ENCODE results near the gene SLC10A7.

- TF ChIP-seq, protein P1, sequence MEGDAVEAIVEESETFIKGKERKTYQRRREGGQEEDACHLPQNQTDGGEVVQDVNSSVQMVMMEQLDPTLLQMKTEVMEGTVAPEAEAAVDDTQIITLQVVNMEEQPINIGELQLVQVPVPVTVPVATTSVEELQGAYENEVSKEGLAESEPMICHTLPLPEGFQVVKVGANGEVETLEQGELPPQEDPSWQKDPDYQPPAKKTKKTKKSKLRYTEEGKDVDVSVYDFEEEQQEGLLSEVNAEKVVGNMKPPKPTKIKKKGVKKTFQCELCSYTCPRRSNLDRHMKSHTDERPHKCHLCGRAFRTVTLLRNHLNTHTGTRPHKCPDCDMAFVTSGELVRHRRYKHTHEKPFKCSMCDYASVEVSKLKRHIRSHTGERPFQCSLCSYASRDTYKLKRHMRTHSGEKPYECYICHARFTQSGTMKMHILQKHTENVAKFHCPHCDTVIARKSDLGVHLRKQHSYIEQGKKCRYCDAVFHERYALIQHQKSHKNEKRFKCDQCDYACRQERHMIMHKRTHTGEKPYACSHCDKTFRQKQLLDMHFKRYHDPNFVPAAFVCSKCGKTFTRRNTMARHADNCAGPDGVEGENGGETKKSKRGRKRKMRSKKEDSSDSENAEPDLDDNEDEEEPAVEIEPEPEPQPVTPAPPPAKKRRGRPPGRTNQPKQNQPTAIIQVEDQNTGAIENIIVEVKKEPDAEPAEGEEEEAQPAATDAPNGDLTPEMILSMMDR (conservative IDR thresholded peaks at IDR 0.05; ENCODE audit: low read depth, low read length) = no peak
- TF ChIP-seq EZH2 (IDR thresholded peaks at IDR 0.05; ENCODE audit: borderline replicate concordance, low read depth, low read length, poor library complexity, severe bottlenecking) = no peak
Measured at GRCh38 chr4:146522098-146522868, 543 bp upstream of the SLC10A7 start.
